ENCODE results near the gene BZW2.

Gene BZW2

DNA sequence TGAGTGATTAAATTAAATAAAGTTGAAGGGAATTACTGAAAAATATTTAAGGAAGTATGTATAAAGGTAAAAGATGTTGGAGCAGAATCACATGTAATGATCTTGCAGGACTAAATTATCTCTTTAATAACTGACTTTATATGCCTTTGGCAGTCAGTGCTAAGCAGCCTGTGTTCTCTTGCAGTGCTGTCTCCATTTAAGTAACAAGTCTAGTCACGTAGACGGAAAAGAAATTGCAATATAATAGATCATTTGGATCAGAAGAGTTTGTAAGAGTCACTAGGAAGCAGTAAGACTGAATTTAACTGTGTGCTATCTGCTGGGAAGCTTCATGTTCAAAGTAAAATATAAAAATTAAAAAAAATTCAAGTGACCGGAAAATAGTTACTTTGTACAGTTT is 21.4 kb downstream of the BZW2 start:
- POLR2A ChIA-PET = no interaction called here
- TF ChIP-seq, protein P1, sequence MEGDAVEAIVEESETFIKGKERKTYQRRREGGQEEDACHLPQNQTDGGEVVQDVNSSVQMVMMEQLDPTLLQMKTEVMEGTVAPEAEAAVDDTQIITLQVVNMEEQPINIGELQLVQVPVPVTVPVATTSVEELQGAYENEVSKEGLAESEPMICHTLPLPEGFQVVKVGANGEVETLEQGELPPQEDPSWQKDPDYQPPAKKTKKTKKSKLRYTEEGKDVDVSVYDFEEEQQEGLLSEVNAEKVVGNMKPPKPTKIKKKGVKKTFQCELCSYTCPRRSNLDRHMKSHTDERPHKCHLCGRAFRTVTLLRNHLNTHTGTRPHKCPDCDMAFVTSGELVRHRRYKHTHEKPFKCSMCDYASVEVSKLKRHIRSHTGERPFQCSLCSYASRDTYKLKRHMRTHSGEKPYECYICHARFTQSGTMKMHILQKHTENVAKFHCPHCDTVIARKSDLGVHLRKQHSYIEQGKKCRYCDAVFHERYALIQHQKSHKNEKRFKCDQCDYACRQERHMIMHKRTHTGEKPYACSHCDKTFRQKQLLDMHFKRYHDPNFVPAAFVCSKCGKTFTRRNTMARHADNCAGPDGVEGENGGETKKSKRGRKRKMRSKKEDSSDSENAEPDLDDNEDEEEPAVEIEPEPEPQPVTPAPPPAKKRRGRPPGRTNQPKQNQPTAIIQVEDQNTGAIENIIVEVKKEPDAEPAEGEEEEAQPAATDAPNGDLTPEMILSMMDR (IDR thresholded peaks at IDR 0.05; ENCODE audit: control extremely low read depth, extremely low read depth, low read depth, missing control alignments) = no peak
- CTCF ChIA-PET = interaction anchor here (1.1 kb wide), 1 partner anchor 20 kb away, joined by 3 read pairs; no protein-coding TSS in a partner anchor
- DNase-seq (ENCODE audit: extremely low spot score) = no peak

DNA sequence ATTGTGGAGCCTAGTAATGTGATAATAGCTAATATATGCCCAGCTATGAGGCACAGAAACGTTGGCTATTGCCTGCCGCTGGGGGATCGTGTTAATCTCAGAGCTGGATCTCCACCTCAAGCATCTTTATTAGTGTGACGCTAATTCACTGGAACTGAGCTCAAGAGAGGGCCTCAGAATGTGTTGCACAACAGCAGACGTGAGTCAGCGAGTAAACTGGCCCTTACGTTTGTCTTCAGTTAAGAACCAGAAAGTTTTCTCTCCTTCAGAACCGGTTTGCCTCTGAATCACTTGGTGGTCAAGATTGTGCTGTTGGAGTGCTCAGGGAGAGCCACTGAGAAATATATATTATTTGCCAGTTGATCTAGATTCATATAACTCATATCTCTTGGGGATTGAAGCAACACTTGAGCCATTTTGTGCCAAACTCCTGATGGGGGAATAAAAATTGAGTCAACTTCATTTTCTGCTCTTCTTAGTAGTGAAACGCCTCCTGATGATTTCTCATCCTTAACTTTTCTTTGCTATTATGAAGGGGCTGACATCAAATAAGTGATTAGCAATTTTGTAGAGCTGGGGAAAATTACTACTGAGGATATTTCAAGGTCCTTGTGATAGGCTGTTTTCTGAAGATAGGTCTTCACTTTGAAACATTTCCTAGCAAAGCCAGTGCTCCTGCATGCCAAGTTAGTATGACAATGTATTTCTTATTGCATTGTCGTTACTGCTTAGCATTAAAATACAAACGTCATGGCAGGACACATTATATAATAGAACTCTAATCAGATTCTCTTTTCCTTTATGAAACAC is 22.3 kb downstream of the BZW2 start:
- TF ChIP-seq, protein P1 (IDR thresholded peaks at IDR 0.05; ENCODE audit: control extremely low read depth, extremely low read depth, low read depth, missing control alignments) = no peak
- ChIA-PET POLR2A (no interaction called here), CTCF (no interaction called here)
- no peak for DNase-seq (ENCODE audit: extremely low spot score)

DNA sequence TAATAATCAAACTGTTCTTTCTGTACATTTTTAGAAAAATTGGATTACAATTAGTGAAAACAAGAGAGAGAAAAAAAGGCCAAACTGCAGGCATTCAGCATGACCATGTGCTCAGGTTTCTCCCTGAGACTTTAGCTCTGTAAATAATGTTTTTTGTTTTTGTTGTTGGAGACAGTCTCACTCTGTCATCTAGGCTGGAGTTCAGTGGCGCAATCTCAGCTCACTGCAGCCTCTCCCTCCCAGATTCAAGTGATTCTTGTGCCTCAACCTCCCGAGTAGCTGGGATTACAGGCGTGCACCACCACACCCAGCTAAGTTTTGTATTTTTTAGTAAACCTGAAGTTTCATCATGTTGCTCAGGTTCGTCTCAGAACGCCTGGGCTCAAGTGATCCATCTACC is 23.0 kb downstream of the BZW2 start:
- TF ChIP-seq, protein P1 (IDR thresholded peaks at IDR 0.05; ENCODE audit: control extremely low read depth, extremely low read depth, low read depth, missing control alignments) = no peak
- POLR2A ChIA-PET = no interaction called here

DNA sequence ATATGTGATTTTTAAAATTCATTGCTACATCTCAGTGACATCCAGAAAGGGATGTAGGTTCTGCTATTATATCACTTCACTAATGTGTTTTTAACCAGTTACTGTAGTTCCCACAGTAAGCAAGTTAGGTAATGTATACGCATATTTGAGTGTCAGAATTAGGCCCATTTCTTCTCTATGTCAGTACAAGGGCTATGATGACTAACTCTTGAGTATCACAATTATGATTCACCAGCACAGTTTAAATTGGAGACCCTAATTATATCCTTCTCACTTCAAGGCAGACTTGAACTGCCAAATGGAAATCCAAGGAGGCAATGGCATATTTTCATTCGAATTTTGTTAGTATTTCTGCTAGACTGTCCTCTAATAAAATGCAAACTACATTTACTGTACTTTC is 23.6 kb downstream of the BZW2 start:
- ChIA-PET POLR2A (no interaction called here), CTCF (no interaction called here)
- TF ChIP-seq, protein P1 (IDR thresholded peaks at IDR 0.05; ENCODE audit: control extremely low read depth, extremely low read depth, low read depth, missing control alignments) = no peak
- DNase-seq (ENCODE audit: extremely low spot score) = no peak

More for the DNA sequence above, 23.0 kb downstream of the BZW2 start:
- CTCF ChIA-PET = no interaction called here
- no peak for DNase-seq (ENCODE audit: extremely low spot score)

DNA sequence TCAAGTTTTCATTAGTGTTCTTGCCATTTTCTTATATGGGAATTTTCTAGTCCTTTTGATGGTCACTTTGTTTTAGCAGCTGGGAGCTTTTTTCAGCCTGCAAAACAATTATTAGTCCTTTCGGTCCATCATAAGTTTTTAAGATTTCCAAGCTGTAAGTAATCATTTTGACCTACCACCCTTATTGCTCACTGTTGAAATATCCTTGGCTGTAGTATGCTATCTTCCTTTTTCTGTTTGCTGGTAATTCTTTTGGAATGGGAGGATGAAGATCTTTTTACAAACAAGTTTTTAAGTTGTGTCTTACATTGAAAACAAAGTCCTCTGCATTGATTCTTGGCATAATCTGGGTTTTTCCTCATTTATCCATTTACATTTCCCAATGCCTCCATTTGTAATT is 24.0 kb downstream of the BZW2 start:
- no peak for DNase-seq (ENCODE audit: extremely low spot score)
- POLR2A ChIA-PET = no interaction called here
- TF ChIP-seq, protein P1 (IDR thresholded peaks at IDR 0.05; ENCODE audit: control extremely low read depth, extremely low read depth, low read depth, missing control alignments) = no peak
- CTCF ChIA-PET = no interaction called here

DNA sequence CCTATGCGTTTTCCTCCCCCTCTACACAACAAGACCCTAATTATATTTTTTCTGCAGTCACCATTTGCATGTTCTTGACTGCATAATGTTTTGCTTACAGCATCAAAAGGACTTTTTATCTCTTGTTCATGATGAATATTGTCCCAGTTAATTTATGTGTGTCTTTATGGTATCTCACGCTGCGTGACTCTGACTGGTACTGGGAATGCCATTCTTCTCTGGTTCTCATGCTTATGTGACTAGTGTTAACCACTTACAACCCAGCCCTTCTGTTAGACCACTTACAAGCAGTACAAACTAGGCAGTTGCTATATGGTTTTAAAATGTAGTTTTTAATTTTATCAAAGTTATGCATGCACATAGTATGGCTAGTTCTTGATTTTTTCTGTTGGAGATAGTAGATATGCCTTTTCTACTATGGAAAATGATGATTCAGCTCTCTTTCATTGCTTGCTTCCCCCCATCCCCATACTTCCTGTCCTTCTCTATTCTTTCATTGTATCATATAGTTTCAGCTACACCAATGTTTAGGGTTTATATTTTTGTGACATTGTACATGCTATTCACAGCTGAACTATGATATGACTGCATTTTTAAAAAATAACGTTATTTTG is 24.9 kb downstream of the BZW2 start:
- POLR2A ChIA-PET = no interaction called here
- TF ChIP-seq, protein P1 (IDR thresholded peaks at IDR 0.05; ENCODE audit: control extremely low read depth, extremely low read depth, low read depth, missing control alignments) = no peak
- CTCF ChIA-PET = interaction anchor here (0.8 kb wide), 1 partner anchor 18 kb away, joined by 3 read pairs; no protein-coding TSS in a partner anchor

More for the DNA sequence above, 24.9 kb downstream of the BZW2 start:
- DNase-seq (ENCODE audit: extremely low spot score) = no peak
